Gastroesophageal sphincter (tissue), 4 donors: Measurements from ENCODE around the gene GGN. TPM values are rescaled to one million over a fixed set of nuclear protein-coding genes. Genes with fewer than 3 reads are reported as not detected.

Experiments
- ATAC-seq: fragments of 150-250 bp; one replicate; pipeline ENCODE4 v1.9.1; 2016; ENCODE audit warnings: mild to moderate bottlenecking, moderate library complexity
- H3K27ac ChIP-seq, 4 donors: fragments of 200-600 bp; sonication (generic) in 3 of 4; 1 replicate in 3 of 4; 2 replicates in 1 of 4; pipeline ENCODE4 v1.5.1; 2016 to 2019
- H3K27me3 ChIP-seq: fragments of 200-600 bp; sonication (generic); one replicate; pipeline ENCODE4 v1.5.1; 2019
- H3K36me3 ChIP-seq, 2 donors: fragments of 200-600 bp; sonication (generic); one replicate each; pipeline ENCODE4 v1.5.1; 2019; ENCODE audit warnings: control low read depth in 1 of 2
- H3K4me1 ChIP-seq, 3 donors: fragments of 200-600 bp; sonication (generic); 1 replicate in 2 of 3; 2 replicates in 1 of 3; pipeline ENCODE4 v1.5.1; 2016 to 2019; ENCODE audit warnings: control low read depth in 2 of 3
- H3K4me3 ChIP-seq, 2 donors: fragments of 200-600 bp; sonication (generic); one replicate each; pipeline ENCODE4 v1.5.1; 2019; ENCODE audit warnings: mild to moderate bottlenecking in 1 of 2, moderate library complexity in 1 of 2
- H3K9me3 ChIP-seq, 3 donors: fragments of 200-600 bp; sonication (generic); one replicate each; pipeline ENCODE4 v1.5.1; 2017 to 2019; ENCODE audit warnings: control low read depth in 2 of 3
- CTCF ChIP-seq, 4 experiments: fragments of 200-600 bp in 2 of 4; fragments of 450-650 bp in 2 of 4; sonication (generic) in 1 of 4; IDR thresholded peaks; one replicate each; pipeline ENCODE4 v1.5.1; 2017 to 2019; ENCODE audit warnings: antibody characterized with exemption in 4 of 4, mild to moderate bottlenecking in 2 of 4, moderate library complexity in 2 of 4
- EP300 ChIP-seq: sonication (generic); formaldehyde crosslinking; IDR thresholded peaks from one replicate; pipeline ENCODE4 v1.6.1; 2017; ENCODE audit warnings: antibody characterized with exemption, mild to moderate bottlenecking
- POLR2A ChIP-seq, 2 donors: fragments of 450-650 bp; IDR thresholded peaks; one replicate each; pipeline ENCODE4 v1.6.1; 2017; ENCODE audit warnings: antibody characterized with exemption in 2 of 2, mild to moderate bottlenecking in 2 of 2, moderate library complexity in 1 of 2
- POLR2AphosphoS5 ChIP-seq: sonication (generic); formaldehyde crosslinking; IDR thresholded peaks from one replicate; pipeline ENCODE4 v1.6.1; 2017; ENCODE audit warnings: antibody characterized with exemption
- WGBS, 2 donors: methylation state at CpG; one replicate each; pipeline ENCODE4 v1.1.5; 2018; ENCODE audit warnings: low coverage in 1 of 2; 5-methylcytosine and 5-hydroxymethylcytosine counted together
- total RNA-seq, 4 donors: library from RNA; depleted of rRNA; stranded (reverse); fragments of >200 nt; gene quantifications; one replicate each; pipeline ENCODE4 v1.1.0, GENCODE V29; 2016

The GGN gene
- total RNA-seq = under 1 TPM in 1 of 4 donors, not detected in 3; 0.12 TPM

- H3K27me3 ChIP-seq = peaks cover 56% of the 10 kb centered on the region
- peaks cover 0 to 39% (median 29%) of the 10 kb centered on the region in 3 donors for H3K4me1 ChIP-seq
- peaks cover 0 to 40% of the 10 kb centered on the region in 2 donors for H3K36me3 ChIP-seq
- H3K4me3 ChIP-seq = peak within 1 kb of the TSS; percentile 37 to 59
- WGBS, 2 donors = 0 to 4% methylated on average over 1 to 17 of the region's 51 CpGs
- no peaks in the 10 kb centered on the region for H3K9me3 ChIP-seq
- H3K27ac ChIP-seq = peak within 1 kb of the TSS in 3 of 4 donors; percentile 72 to 83 (median 77)
- TF ChIP-seq POLR2A (IDR thresholded peaks at IDR 0.05) (peak in 1 of 2 donors; percentile 15), CTCF (IDR thresholded peaks at IDR 0.05) (no peak)
- ATAC-seq = peak; percentile 81
Observed at GRCh38 chr19:38387550-38388348, at the start of gene GGN. GGN (minus strand) TSS chr19:38388034; CDS start chr19:38387261, 773 bp downstream.

- Histone ChIP-seq H3K36me3 (no peaks in the 10 kb centered on the region), H3K4me3 (no peak overlapping the region), H3K4me1 (peaks cover 0 to 8% (median 0%) of the 10 kb centered on the region in 3 donors), H3K27ac (no peak overlapping the region), H3K27me3 (peaks cover 91% of the 10 kb centered on the region), H3K9me3 (no peaks in the 10 kb centered on the region)
- no peak for TF ChIP-seq CTCF (IDR thresholded peaks at IDR 0.05)
- no peak for TF ChIP-seq EP300
- TF ChIP-seq POLR2A (IDR thresholded peaks at IDR 0.05) = no peak
- no peak for TF ChIP-seq POLR2AphosphoS5
- WGBS, 2 donors = 90% methylated on average over 1 to 5 of the region's 6 CpGs
- no peak for ATAC-seq
Observed at GRCh38 chr19:38437295-38437694, 49.5 kb upstream of the GGN start.

GRCh38 chr19:38434549-38435051 is 46.8 kb upstream of the GGN start:
- Histone ChIP-seq H3K4me1 (peaks cover 0 to 8% (median 0%) of the 10 kb centered on the region in 3 donors), H3K27ac (no peak overlapping the region), H3K9me3 (no peaks in the 10 kb centered on the region), H3K27me3 (peaks cover 84% of the 10 kb centered on the region), H3K36me3 (no peaks in the 10 kb centered on the region), H3K4me3 (peak overlapping the region in 1 of 2 donors; percentile 35)
- ATAC-seq = no peak
- 15 to 18% methylated on average over 2 to 4 of the region's 13 CpGs for WGBS, 2 donors
- TF ChIP-seq EP300 (no peak), CTCF (IDR thresholded peaks at IDR 0.05) (no peak), POLR2A (IDR thresholded peaks at IDR 0.05) (no peak), POLR2AphosphoS5 (no peak)

GRCh38 chr19:38433268-38433733 is 45.5 kb upstream of the GGN start, which contains the start of gene RYR1:
RYR1 (plus strand) TSS chr19:38433691; CDS start chr19:38433830, 139 bp downstream.
- peak; percentile 68 for ATAC-seq
- Histone ChIP-seq H3K27me3 (peaks cover 73% of the 10 kb centered on the region), H3K27ac (no peak within 1 kb of the TSS), H3K36me3 (no peaks in the 10 kb centered on the region), H3K9me3 (no peaks in the 10 kb centered on the region), H3K4me1 (peaks cover 0 to 8% (median 0%) of the 10 kb centered on the region in 3 donors), H3K4me3 (peak within 1 kb of the TSS in 1 of 2 donors; percentile 35)
- TF ChIP-seq CTCF (IDR thresholded peaks at IDR 0.05) (no peak), POLR2A (IDR thresholded peaks at IDR 0.05) (no peak), POLR2AphosphoS5 (no peak), EP300 (no peak)
- WGBS, 2 donors = 0 to 34% methylated on average over 6 to 15 of the region's 20 CpGs
